ENCODE results near the gene ADAMTSL1.

- no peak for TF ChIP-seq MAX (CRISPR knock-in tag; IDR thresholded peaks at IDR 0.05)
- no peak for TF ChIP-seq MYBL2 (IDR thresholded peaks at IDR 0.05; ENCODE audit: low read depth)
- TF ChIP-seq MYBL2 (CRISPR knock-in tag; IDR thresholded peaks at IDR 0.05; ENCODE audit: borderline replicate concordance) = no peak
- TF ChIP-seq, protein P1, sequence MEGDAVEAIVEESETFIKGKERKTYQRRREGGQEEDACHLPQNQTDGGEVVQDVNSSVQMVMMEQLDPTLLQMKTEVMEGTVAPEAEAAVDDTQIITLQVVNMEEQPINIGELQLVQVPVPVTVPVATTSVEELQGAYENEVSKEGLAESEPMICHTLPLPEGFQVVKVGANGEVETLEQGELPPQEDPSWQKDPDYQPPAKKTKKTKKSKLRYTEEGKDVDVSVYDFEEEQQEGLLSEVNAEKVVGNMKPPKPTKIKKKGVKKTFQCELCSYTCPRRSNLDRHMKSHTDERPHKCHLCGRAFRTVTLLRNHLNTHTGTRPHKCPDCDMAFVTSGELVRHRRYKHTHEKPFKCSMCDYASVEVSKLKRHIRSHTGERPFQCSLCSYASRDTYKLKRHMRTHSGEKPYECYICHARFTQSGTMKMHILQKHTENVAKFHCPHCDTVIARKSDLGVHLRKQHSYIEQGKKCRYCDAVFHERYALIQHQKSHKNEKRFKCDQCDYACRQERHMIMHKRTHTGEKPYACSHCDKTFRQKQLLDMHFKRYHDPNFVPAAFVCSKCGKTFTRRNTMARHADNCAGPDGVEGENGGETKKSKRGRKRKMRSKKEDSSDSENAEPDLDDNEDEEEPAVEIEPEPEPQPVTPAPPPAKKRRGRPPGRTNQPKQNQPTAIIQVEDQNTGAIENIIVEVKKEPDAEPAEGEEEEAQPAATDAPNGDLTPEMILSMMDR (IDR thresholded peaks at IDR 0.05 in 2 of 3, conservative IDR thresholded peaks at IDR 0.05 in 1 of 3; ENCODE audit: insufficient read depth in 2 of 3, low read depth in 1 of 3, low read length in 3 of 3) = no peak
- no peak for TF ChIP-seq DPF2 (IDR thresholded peaks at IDR 0.05)
- no peak for TF ChIP-seq EZH2 (IDR thresholded peaks at IDR 0.05; ENCODE audit: borderline replicate concordance, low read depth, low read length)
- TF ChIP-seq, protein P2, sequence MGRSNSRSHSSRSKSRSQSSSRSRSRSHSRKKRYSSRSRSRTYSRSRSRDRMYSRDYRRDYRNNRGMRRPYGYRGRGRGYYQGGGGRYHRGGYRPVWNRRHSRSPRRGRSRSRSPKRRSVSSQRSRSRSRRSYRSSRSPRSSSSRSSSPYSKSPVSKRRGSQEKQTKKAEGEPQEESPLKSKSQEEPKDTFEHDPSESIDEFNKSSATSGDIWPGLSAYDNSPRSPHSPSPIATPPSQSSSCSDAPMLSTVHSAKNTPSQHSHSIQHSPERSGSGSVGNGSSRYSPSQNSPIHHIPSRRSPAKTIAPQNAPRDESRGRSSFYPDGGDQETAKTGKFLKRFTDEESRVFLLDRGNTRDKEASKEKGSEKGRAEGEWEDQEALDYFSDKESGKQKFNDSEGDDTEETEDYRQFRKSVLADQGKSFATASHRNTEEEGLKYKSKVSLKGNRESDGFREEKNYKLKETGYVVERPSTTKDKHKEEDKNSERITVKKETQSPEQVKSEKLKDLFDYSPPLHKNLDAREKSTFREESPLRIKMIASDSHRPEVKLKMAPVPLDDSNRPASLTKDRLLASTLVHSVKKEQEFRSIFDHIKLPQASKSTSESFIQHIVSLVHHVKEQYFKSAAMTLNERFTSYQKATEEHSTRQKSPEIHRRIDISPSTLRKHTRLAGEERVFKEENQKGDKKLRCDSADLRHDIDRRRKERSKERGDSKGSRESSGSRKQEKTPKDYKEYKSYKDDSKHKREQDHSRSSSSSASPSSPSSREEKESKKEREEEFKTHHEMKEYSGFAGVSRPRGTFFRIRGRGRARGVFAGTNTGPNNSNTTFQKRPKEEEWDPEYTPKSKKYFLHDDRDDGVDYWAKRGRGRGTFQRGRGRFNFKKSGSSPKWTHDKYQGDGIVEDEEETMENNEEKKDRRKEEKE (IDR thresholded peaks at IDR 0.05; ENCODE audit: borderline replicate concordance in 1 of 2, control insufficient read depth in 1 of 2, low read depth in 2 of 2, low read length in 1 of 2) = no peak
- no peak for TF ChIP-seq BRCA1 (IDR thresholded peaks at IDR 0.05)
- TF ChIP-seq BRCA1 (CRISPR knock-in tag; IDR thresholded peaks at IDR 0.05) = no peak
- no peak for TF ChIP-seq TARDBP (IDR thresholded peaks at IDR 0.05)
- no peak for TF ChIP-seq PBX2 (CRISPR knock-in tag; IDR thresholded peaks at IDR 0.05; ENCODE audit: low read depth)
- TF ChIP-seq PBX2 (tag; conservative IDR thresholded peaks at IDR 0.05; ENCODE audit: low read depth) = no peak
- no peak for TF ChIP-seq ZNF217 (CRISPR knock-in tag; IDR thresholded peaks at IDR 0.05)
- TF ChIP-seq CEBPG (CRISPR knock-in tag; IDR thresholded peaks at IDR 0.05) = no peak
- no peak for TF ChIP-seq CEBPG (tag; conservative IDR thresholded peaks at IDR 0.05 in 1 of 2, IDR thresholded peaks at IDR 0.05 in 1 of 2)
- no peak for TF ChIP-seq SOX6 (IDR thresholded peaks at IDR 0.05)
These were observed 268.0 kb downstream of the ADAMTSL1 start for GRCh38 chr9:18741945-18742344.

All from K562 (cell line).